Measurements from ENCODE around the gene RBBP6.
A peak's percentile ranks its signal among the peaks of the same experiment; 100 is the strongest.

DNA sequence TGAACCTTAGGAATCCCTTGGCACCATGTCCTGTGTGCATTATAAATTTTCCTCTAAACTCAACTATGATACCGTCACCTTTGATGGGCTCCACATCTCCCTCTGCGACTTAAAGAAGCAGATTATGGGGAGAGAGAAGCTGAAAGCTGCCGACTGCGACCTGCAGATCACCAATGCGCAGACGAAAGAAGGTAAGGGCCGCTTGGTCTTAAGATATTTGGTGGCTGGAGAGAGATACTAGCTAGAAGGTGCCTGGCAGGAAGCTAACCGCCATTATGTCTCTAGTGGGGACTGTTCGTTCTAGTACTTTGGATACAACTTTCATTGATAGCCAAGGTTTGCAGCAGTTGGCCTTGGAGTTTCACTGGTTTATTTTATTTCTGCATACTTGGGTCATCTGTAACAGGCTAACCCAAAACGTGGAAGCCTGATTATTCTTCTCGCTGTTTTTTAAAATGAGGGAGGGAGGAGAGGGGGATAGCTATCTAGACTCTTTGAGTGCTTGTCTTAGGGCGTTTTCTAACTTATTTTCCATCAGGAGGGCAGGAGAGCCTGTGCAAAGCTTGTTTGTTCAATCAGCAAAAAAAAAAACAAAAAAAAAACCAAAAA is 1.3 kb downstream of the RBBP6 start:
- TF ChIP-seq, protein P1, sequence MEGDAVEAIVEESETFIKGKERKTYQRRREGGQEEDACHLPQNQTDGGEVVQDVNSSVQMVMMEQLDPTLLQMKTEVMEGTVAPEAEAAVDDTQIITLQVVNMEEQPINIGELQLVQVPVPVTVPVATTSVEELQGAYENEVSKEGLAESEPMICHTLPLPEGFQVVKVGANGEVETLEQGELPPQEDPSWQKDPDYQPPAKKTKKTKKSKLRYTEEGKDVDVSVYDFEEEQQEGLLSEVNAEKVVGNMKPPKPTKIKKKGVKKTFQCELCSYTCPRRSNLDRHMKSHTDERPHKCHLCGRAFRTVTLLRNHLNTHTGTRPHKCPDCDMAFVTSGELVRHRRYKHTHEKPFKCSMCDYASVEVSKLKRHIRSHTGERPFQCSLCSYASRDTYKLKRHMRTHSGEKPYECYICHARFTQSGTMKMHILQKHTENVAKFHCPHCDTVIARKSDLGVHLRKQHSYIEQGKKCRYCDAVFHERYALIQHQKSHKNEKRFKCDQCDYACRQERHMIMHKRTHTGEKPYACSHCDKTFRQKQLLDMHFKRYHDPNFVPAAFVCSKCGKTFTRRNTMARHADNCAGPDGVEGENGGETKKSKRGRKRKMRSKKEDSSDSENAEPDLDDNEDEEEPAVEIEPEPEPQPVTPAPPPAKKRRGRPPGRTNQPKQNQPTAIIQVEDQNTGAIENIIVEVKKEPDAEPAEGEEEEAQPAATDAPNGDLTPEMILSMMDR (IDR thresholded peaks at IDR 0.05), result no peak
- TF ChIP-seq POLR2A (IDR thresholded peaks at IDR 0.05), result peak in 2 of 3 donors; percentile 40 to 44
